GM18505 (cell line): Measurements from ENCODE around the gene FUT2.

Experiments
- ATAC-seq: cut with Tn5 transposase; IDR thresholded peaks from one replicate; pipeline ENCODE4 v1.9.1; 2021; ENCODE audit not compliant: unreplicated experiment
- POLR2A ChIP-seq: IDR thresholded peaks from 4 replicates; pipeline ENCODE4 v1.6.1; 2011; ENCODE audit warnings: borderline replicate concordance; ENCODE audit not compliant: insufficient read depth, insufficient read length; ENCODE audit errors: extremely low read depth

FUT2 gene

GRCh38 chr19:48661711-48662090 lies 34.1 kb upstream of the FUT2 start:
- no peak for TF ChIP-seq POLR2A
- no peak for ATAC-seq

GRCh38 chr19:48663667-48664066 lies 32.1 kb upstream of the FUT2 start:
- TF ChIP-seq POLR2A: no peak
- no peak for ATAC-seq

GRCh38 chr19:48664476-48664875 lies 31.3 kb upstream of the FUT2 start:
- TF ChIP-seq POLR2A: no peak
- no peak for ATAC-seq

DNA sequence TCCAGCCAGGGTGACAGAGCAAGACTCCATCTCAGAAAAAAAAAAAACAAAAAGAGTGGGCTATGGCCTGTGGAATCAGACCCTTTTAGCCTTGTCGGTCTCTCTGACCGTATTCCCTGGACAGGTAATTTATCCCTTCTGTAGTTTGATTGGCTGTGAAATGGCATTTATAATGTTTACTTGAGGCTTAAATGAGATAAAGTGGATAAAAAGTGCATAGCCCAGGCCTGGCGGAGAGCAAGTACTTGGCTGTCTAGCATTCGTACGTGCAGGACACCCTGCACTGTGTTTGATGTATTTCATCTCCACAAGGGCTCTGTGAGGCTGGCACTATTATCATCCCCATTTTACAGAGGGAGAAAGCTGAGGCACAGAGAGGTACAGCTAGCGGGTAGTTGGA lies 30.0 kb upstream of the FUT2 start:
- TF ChIP-seq POLR2A: no peak
- no peak for ATAC-seq

DNA sequence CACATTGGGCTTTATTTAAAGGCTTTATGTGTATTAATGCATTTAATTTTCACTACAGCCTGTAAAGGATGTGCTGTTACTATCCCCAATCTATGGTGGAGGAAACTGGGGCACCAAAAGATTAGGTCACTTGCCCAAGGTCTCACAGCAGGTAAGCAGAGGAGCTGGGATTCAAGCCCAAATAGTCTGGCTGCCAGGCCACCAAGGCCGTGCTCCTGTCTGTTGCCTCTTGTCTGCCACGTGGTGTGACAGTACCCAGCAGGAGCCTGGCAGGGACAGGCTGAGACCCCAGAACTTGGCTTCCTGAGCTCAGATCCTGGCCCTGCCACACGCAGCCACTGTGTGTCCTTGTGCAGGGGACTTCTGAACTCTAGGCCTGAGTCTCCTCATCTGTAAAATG lies 27.4 kb upstream of the FUT2 start:
- TF ChIP-seq POLR2A: no peak
- no peak for ATAC-seq

DNA sequence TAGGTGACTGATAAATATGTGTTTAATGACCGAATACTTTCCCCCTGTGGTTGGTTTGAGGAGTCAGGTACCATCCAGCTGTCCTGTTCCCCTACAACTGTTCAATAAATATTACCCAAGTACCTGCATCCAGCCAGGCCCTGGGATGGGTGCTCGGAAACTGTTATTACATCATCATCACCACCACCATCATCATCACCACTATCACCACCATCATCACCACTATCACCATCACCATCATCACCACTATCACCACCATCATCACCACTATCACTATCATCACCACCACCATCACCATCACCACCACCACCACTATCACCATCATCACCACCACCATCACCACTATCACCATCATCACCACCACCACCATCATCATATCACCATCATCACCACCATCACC lies 27.0 kb upstream of the FUT2 start:
- ATAC-seq: no peak
- TF ChIP-seq POLR2A: no peak

DNA sequence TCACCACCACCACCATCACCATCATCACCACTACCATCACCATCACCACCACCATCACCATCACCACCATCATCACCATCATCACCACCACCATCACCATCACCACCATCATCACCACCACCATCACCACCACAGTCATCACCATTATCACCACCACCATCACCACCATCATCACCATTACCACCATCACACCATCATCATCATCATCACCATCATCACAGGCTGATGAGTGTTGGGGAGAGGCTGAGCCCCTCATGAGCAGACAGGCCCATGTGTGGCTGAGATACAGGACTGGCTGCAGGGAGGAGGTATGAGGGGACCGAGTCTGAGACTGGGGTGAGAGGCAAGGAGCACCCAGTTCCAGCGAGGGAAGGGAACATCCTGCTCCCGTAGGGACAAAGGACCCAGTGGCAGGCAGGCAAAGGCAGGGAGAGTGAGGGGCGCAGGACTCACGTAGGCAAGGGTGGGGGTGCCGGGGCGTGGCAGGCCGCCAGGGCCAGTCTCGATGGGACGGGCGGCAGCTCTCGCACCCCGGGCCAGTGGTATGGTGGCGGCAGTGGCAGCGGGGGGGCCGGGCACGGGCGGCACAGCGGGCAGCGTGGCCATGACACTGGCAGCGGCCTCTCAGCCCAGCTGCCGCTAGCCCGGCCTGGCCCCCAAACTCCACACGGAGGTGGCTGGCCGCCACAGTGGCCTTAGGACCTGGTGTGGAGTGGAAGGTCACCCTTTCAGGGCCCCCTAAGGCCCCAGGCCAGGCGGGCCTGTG lies 25.7 kb upstream of the FUT2 start:
- no peak for ATAC-seq
- no peak for TF ChIP-seq POLR2A

DNA sequence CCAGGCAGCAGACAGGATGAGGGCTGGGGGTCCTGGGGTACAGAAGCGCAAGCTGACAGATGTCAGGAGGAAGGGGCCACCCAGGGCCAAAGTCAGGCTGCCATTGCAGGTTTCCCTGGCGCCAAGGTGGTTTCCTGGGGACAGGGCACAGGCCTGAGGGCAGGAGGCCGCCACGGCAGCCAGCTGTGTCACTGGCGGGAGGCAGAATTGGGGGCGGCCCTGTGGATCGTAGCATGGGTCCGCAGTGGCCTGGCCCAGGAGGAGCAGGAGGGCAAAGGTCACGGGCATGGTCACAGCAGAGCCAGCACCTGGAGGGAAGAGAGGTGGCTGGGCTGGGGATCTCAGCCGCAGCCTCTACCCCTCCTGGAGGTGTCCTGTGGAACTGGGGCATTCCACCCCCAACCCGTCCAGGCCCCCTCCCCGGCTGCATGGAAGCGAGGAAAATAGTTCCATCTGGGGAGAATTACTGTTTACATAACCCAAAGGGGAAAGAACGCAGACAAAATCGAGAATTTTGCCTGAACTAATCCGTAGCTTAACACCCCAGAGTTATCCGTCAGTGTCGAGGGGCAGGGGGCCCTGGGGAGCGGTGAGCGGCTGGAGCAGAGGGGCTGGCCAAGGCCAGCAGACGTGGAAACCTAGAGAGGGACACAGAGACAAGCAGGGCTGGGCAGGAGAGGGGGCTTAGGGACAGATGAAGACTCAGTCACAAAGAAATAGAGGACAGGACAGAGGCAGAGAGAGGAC lies 24.9 kb upstream of the FUT2 start:
- no peak for ATAC-seq
- TF ChIP-seq POLR2A: no peak

- no peak for ATAC-seq
- TF ChIP-seq POLR2A: no peak
These were observed 24.2 kb upstream of the FUT2 start for GRCh38 chr19:48671446-48671995.

GRCh38 chr19:48672994-48673393 lies 22.8 kb upstream of the FUT2 start, which contains the start of gene NTN5:
Gene NTN5 (minus strand): TSS chr19:48673017. CDS start chr19:48670986, 2,031 bp downstream.
- no peak for TF ChIP-seq POLR2A
- ATAC-seq: no peak

- no peak for ATAC-seq
- TF ChIP-seq POLR2A: no peak
These were observed 22.2 kb upstream of the FUT2 start for GRCh38 chr19:48673436-48674100.

- ATAC-seq: no peak
- no peak for TF ChIP-seq POLR2A
These were observed 21.5 kb upstream of the FUT2 start for GRCh38 chr19:48674216-48674809.
